ENCODE results near the gene MOBP.

The MOBP gene

GRCh38 chr3:39501968-39502837 lies 34.7 kb downstream of the MOBP start:
- no peak for TF ChIP-seq CTCF (conservative IDR thresholded peaks at IDR 0.05; ENCODE audit: low read depth)
- ChIA-PET CTCF (interaction anchor here (1.0 kb wide), 1 partner anchor 9 kb away, joined by 3 read pairs; no protein-coding TSS in a partner anchor), POLR2A (ENCODE audit: low non-redundant PET) (no interaction called here)
- no peak for DNase-seq (ENCODE audit: low spot score)
- H3K27ac ChIP-seq = no peak overlapping the region

DNA sequence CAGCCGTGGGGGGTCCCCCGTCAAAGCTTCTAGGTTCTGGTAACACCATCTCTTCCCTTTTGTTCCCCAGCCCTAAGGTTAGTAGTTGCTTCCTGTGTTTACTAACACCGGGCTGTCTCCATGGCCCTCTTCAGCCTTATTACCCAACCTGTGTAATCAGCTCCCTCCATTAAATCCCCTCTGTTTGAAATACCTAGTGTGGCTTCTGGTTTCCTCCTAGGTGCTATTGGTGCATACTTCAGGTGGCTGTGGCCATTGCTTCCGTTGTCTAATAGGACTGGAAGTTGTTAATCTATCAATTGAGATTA lies 35.3 kb downstream of the MOBP start:
- POLR2A ChIA-PET (ENCODE audit: low non-redundant PET) = no interaction called here
- CTCF ChIA-PET = interaction anchor here (1.0 kb wide), 1 partner anchor 9 kb away, joined by 3 read pairs; no protein-coding TSS in a partner anchor
- DNase-seq (ENCODE audit: low spot score) = no peak

GRCh38 chr3:39505866-39506742 lies 38.6 kb downstream of the MOBP start:
- no peak overlapping the region for H3K27ac ChIP-seq
- POLR2A ChIA-PET (ENCODE audit: low non-redundant PET) = no interaction called here
- CTCF ChIA-PET = no interaction called here
- no peak for TF ChIP-seq CTCF (conservative IDR thresholded peaks at IDR 0.05; ENCODE audit: low read depth)
- no peak for DNase-seq (ENCODE audit: low spot score)

More for the DNA sequence above, 35.3 kb downstream of the MOBP start:
- H3K27ac ChIP-seq = no peak overlapping the region
- TF ChIP-seq CTCF (conservative IDR thresholded peaks at IDR 0.05; ENCODE audit: low read depth) = no peak

GRCh38 chr3:39506863-39507262 lies 39.4 kb downstream of the MOBP start:
- ChIA-PET CTCF (interaction anchor here (1.1 kb wide), 1 partner anchor 8 kb away, joined by 5 read pairs; no protein-coding TSS in a partner anchor), POLR2A (ENCODE audit: low non-redundant PET) (no interaction called here)
- no peak for TF ChIP-seq CTCF (conservative IDR thresholded peaks at IDR 0.05; ENCODE audit: low read depth)
- no peak for DNase-seq (ENCODE audit: low spot score)
- no peak overlapping the region for H3K27ac ChIP-seq

GRCh38 chr3:39513791-39514369 lies 46.4 kb downstream of the MOBP start:
- TF ChIP-seq CTCF (conservative IDR thresholded peaks at IDR 0.05; ENCODE audit: low read depth) = no peak
- no peak overlapping the region for H3K27ac ChIP-seq
- POLR2A ChIA-PET (ENCODE audit: low non-redundant PET) = no interaction called here
- DNase-seq (ENCODE audit: low spot score) = no peak
- CTCF ChIA-PET = no interaction called here

GRCh38 chr3:39515681-39516441 lies 48.4 kb downstream of the MOBP start:
- no peak for DNase-seq (ENCODE audit: low spot score)
- no peak for TF ChIP-seq CTCF (conservative IDR thresholded peaks at IDR 0.05; ENCODE audit: low read depth)
- CTCF ChIA-PET = no interaction called here
- POLR2A ChIA-PET (ENCODE audit: low non-redundant PET) = no interaction called here
- H3K27ac ChIP-seq = no peak overlapping the region

Data from RWPE1 (cell line).